Smooth muscle cell (in vitro differentiated cells): ENCODE measurements around the gene PLXDC1. TPM values are rescaled to one million over a fixed set of nuclear protein-coding genes. Genes with fewer than 3 reads are reported as not detected.
"Not testable (repeated sequence)": the region's sequence is repeated elsewhere in the genome, so short reads cannot be mapped to it uniquely, and the experiment has no call there.

Experiments used
- DNase-seq: peaks from one replicate; lab custom pipeline; 2025; ENCODE audit not compliant: unreplicated experiment; lab: John Stamatoyannopoulos, UW
- H2AFZ ChIP-seq: fragments of 200-600 bp; sonication (generic); 2 replicates; pipeline ENCODE4 v1.6.0; 2016; ENCODE audit warnings: antibody characterized with exemption, low read depth, mild to moderate bottlenecking
- H3F3A ChIP-seq: fragments of 200-600 bp; sonication (generic); 2 replicates; pipeline ENCODE4 v1.6.0; 2017; ENCODE audit warnings: antibody characterized with exemption, low read depth
- H3K27ac ChIP-seq: fragments of 200-600 bp; sonication (generic); 2 replicates; pipeline ENCODE4 v1.5.1; 2016; ENCODE audit warnings: low read depth, mild to moderate bottlenecking
- H3K27me3 ChIP-seq: fragments of 200-600 bp; sonication (generic); 2 replicates; pipeline ENCODE4 v1.6.1; 2016; ENCODE audit warnings: low read depth, mild to moderate bottlenecking
- H3K36me3 ChIP-seq: fragments of 200-600 bp; sonication (generic); 2 replicates; pipeline ENCODE4 v1.5.1; 2016; ENCODE audit warnings: low read depth
- H3K4me1 ChIP-seq: fragments of 200-600 bp; sonication (generic); 2 replicates; pipeline ENCODE4 v1.5.1; 2016; ENCODE audit warnings: low read depth
- H3K4me2 ChIP-seq: fragments of 200-600 bp; sonication (generic); 2 replicates; pipeline ENCODE4 v1.6.0; 2016; ENCODE audit warnings: mild to moderate bottlenecking
- H3K4me3 ChIP-seq: fragments of 200-600 bp; sonication (generic); 2 replicates; pipeline ENCODE4 v1.5.1; 2016; ENCODE audit warnings: mild to moderate bottlenecking
- H3K79me2 ChIP-seq: fragments of 200-600 bp; sonication (generic); 2 replicates; pipeline ENCODE4 v1.6.0; 2016; ENCODE audit warnings: low read depth, mild to moderate bottlenecking
- H3K9ac ChIP-seq: fragments of 200-600 bp; sonication (generic); 2 replicates; pipeline ENCODE4 v1.6.0; 2016; ENCODE audit warnings: low read depth
- H3K9me3 ChIP-seq: fragments of 200-600 bp; sonication (generic); replicated peaks from 2 replicates; pipeline ENCODE4 v1.5.1; 2016; ENCODE audit warnings: low read depth
- H4K20me1 ChIP-seq: fragments of 200-600 bp; sonication (generic); 2 replicates; pipeline ENCODE4 v1.6.0; 2016; ENCODE audit warnings: low read depth
- WGBS: methylation state at CpG from one replicate; pipeline ENCODE4 v1.1.7; 2016; ENCODE audit warnings: low lambda C conversion rate; 5-methylcytosine and 5-hydroxymethylcytosine counted together
- polyA plus RNA-seq: library from polyadenylated mRNA; unstranded; fragments of >200 nt; fragmentation: Nextera tagmentation; extraction: Ambion mirVana; gene quantifications from 2 replicates; pipeline ENCODE4 v1.2.1, GENCODE V29; 2016
- total RNA-seq: library from RNA; depleted of rRNA; stranded (reverse); fragments of >200 nt; gene quantifications from 2 replicates; pipeline ENCODE4 v1.2.3, GENCODE V29; 2014
- TF ChIP-seq, protein P1 (sequence below): fragments of 200-600 bp; sonication (generic); IDR thresholded peaks from 2 replicates; pipeline ENCODE4 v1.5.1; 2017; ENCODE audit warnings: borderline replicate concordance, mild to moderate bottlenecking, antibody characterized with exemption; ENCODE audit not compliant: insufficient read depth, poor library complexity, severe bottlenecking

PLXDC1 gene
- total and polyA plus RNA-seq, 2 experiments from 2014 or later, result 17.4 to 18.5 TPM

DNA sequence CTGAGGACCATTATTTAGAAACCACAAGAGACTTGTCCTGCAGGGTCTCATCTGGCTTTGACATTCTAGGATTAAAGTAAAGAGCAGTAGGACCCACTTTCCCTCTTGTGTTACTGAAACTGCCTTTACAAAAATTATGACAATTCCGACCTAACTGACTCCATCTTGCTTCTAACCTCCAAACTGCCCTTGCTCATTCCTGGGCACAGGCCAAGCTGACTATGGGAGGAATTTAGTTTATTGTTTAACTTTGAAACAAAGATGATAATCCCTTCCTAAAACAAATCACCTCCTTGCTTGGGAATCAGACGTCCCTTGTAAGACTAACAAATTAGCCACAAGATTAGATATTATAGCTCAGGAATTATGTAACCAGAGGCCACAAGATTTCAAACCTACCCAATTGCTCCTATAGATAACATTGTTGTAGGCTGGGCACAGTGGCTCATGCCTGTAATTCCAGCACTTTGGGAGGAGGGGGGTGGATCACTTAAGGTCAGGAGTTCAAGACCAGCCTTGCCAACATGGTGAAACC, 97.3 kb downstream of the PLXDC1 start:
- WGBS, result 38% methylated on average over 2 of the region's 2 CpGs
- Histone ChIP-seq H3K27me3 (no peaks in the 10 kb centered on the region), H3K9me3 (no peaks in the 10 kb centered on the region), H3F3A (no peaks in the 10 kb centered on the region), H3K4me3 (no peak overlapping the region), H3K9ac (no peak overlapping the region), H3K36me3 (no peaks in the 10 kb centered on the region), H2AFZ (no peak overlapping the region), H3K27ac (no peak overlapping the region), H4K20me1 (no peaks in the 10 kb centered on the region), H3K79me2 (no peaks in the 10 kb centered on the region), H3K4me1 (peaks cover 9% of the 10 kb centered on the region), H3K4me2 (no peak overlapping the region)
- no peak for DNase-seq
- TF ChIP-seq, protein P1, sequence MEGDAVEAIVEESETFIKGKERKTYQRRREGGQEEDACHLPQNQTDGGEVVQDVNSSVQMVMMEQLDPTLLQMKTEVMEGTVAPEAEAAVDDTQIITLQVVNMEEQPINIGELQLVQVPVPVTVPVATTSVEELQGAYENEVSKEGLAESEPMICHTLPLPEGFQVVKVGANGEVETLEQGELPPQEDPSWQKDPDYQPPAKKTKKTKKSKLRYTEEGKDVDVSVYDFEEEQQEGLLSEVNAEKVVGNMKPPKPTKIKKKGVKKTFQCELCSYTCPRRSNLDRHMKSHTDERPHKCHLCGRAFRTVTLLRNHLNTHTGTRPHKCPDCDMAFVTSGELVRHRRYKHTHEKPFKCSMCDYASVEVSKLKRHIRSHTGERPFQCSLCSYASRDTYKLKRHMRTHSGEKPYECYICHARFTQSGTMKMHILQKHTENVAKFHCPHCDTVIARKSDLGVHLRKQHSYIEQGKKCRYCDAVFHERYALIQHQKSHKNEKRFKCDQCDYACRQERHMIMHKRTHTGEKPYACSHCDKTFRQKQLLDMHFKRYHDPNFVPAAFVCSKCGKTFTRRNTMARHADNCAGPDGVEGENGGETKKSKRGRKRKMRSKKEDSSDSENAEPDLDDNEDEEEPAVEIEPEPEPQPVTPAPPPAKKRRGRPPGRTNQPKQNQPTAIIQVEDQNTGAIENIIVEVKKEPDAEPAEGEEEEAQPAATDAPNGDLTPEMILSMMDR, result no peak

GRCh38 chr17:39052423-39052822, 99.0 kb downstream of the PLXDC1 start:
- H2AFZ ChIP-seq, H3F3A ChIP-seq, H3K36me3 ChIP-seq, H3K4me3 ChIP-seq, DNase-seq, H3K4me1 ChIP-seq, H3K79me2 ChIP-seq, H3K4me2 ChIP-seq, H4K20me1 ChIP-seq, H3K9ac ChIP-seq, H3K27me3 ChIP-seq, H3K9me3 ChIP-seq, H3K27ac ChIP-seq: not testable (repeated sequence)
- WGBS, result 91% methylated on average over 3 of the region's 3 CpGs

GRCh38 chr17:39051001-39051585, 100.3 kb downstream of the PLXDC1 start:
- DNase-seq, result no peak
- Histone ChIP-seq H3K4me1 (no peaks in the 10 kb centered on the region), H3K4me2 (no peak overlapping the region), H3K79me2 (no peaks in the 10 kb centered on the region), H3K4me3 (no peak overlapping the region), H2AFZ (no peak overlapping the region), H3K27ac (no peak overlapping the region), H3F3A (no peaks in the 10 kb centered on the region), H3K9me3 (no peaks in the 10 kb centered on the region), H3K27me3 (no peaks in the 10 kb centered on the region), H3K36me3 (no peaks in the 10 kb centered on the region), H4K20me1 (no peaks in the 10 kb centered on the region), H3K9ac (no peak overlapping the region)
- TF ChIP-seq, protein P1, result no peak
- WGBS, result 90% methylated on average over 12 of the region's 12 CpGs

- Histone ChIP-seq H3K4me3 (no peak overlapping the region), H3K9ac (peak overlapping the region; percentile 95), H3F3A (no peaks in the 10 kb centered on the region), H4K20me1 (no peaks in the 10 kb centered on the region), H3K4me2 (no peak overlapping the region), H3K9me3 (no peaks in the 10 kb centered on the region), H3K27ac (peak overlapping the region; percentile 98), H3K27me3 (no peaks in the 10 kb centered on the region), H3K4me1 (no peaks in the 10 kb centered on the region), H3K36me3 (no peaks in the 10 kb centered on the region), H3K79me2 (no peaks in the 10 kb centered on the region), H2AFZ (no peak overlapping the region)
- TF ChIP-seq, protein P1, result peak; percentile 11
- DNase-seq, result no peak
- 61% methylated on average over 16 of the region's 16 CpGs for WGBS
Measured at GRCh38 chr17:39045948-39046679, 105.3 kb downstream of the PLXDC1 start.
